GM20000 (cell line): ENCODE data around the gene ANKRD11.

Source experiments
- DNase-seq: peaks from one replicate; pipeline ENCODE4 v3.0.0; 2012; ENCODE audit warnings: low spot score
- TF ChIP-seq, protein P1 (sequence below): IDR thresholded peaks from 2 replicates; pipeline ENCODE4 v1.5.1; 2012; ENCODE audit warnings: mild to moderate bottlenecking, control low read depth; ENCODE audit errors: extremely low read depth, missing control alignments

ANKRD11 gene

GRCh38 chr16:89476811-89477261, 13.5 kb downstream of the ANKRD11 start:
- DNase-seq, result peak; percentile 67
- TF ChIP-seq, protein P1, sequence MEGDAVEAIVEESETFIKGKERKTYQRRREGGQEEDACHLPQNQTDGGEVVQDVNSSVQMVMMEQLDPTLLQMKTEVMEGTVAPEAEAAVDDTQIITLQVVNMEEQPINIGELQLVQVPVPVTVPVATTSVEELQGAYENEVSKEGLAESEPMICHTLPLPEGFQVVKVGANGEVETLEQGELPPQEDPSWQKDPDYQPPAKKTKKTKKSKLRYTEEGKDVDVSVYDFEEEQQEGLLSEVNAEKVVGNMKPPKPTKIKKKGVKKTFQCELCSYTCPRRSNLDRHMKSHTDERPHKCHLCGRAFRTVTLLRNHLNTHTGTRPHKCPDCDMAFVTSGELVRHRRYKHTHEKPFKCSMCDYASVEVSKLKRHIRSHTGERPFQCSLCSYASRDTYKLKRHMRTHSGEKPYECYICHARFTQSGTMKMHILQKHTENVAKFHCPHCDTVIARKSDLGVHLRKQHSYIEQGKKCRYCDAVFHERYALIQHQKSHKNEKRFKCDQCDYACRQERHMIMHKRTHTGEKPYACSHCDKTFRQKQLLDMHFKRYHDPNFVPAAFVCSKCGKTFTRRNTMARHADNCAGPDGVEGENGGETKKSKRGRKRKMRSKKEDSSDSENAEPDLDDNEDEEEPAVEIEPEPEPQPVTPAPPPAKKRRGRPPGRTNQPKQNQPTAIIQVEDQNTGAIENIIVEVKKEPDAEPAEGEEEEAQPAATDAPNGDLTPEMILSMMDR, result no peak

DNA sequence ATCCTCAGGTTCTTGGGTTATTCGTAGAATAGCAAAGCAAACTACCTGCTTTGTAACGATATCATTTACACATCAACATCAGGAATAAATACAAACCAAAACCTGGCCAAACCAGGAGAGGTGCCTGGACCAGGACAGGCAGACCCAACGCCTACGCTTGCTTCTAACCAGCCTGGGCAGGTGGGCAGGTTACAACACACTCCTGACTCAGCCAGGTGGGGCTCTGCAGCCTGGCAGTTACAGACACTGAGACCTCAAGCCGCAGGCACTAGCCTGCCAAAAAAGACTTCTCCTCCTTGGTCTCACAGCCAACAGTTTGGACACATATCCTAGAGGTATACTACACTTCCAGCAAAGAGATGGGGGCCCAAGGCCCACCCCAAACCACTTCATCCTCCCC, 14.0 kb downstream of the ANKRD11 start:
- TF ChIP-seq, protein P1, result no peak
- DNase-seq, result no peak

GRCh38 chr16:89475144-89475543, 15.2 kb downstream of the ANKRD11 start:
- TF ChIP-seq, protein P1, result no peak
- DNase-seq, result no peak

DNA sequence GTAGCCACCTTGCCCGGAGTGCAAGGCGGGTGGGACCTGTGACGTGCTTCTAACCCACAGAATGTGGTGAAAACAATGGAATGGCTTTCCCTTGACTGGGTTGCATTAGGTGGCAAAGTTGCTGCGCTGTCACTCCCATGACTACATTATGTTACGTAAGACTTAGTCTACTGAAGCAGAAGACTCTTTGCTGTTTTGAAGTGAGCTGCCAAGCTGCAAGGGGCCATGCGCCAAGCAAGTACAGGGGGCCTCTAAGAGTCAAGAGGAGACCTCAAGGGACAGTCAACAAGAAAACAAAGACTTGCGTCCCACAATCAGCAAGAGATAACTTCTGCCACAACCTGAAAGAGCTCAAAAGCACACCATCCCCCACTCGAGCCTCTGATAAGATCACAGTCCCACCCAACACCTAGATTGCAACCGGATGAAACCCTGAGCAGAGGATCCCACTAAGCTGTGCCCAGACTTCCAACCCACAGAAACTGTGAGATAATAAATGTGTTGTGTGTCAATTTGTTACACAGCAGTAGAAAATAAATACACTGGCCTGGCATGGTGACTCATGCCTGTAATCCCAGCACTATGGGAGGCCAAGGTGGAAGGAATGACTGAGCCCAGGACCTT, 16.5 kb downstream of the ANKRD11 start:
- TF ChIP-seq, protein P1, result no peak
- DNase-seq, result no peak

DNA sequence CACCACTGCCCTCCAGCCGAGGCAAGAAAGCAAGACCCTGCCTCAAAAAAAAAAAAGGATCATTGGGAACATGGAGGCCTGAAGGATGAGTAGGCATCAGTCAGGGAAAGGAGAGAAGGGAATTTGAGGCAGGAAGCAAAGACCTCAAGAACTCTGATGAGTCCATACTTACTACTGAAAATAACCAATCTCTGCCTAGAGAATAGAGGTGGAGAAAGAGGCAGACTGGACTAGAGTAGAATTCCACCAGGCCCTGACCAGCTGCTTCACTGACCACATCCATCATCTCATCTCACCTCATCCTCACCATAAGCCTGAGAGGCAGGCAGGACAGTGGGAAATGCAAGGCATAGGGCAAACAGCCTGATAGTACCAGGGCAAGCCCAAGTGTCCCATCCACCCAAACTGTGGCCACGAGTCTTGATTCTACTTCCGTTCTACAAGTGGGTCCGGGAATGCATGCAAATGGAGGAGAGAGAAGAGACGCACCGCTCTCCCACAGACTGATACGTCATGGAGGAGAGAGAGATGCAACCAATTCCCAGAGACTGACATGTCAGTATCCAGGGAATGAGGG, 17.1 kb downstream of the ANKRD11 start:
- TF ChIP-seq, protein P1, result no peak
- DNase-seq, result no peak

DNA sequence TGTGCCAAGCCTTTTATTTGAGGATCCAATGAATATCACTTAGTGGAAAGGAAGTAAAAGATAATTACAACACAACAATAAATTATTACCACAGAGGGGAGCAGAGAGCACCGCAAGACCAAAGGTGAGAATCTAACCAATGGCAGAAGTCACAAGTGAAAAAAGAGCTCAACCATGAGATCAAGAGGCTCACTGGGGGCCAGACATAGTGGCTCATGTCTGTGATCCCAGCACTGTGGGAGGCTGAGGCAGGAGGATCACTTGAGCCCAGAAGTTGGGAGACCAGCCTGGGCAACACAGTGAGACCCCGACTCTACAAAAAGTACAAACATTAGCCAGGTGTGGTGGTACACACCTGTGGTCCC, 17.7 kb downstream of the ANKRD11 start:
- no peak for DNase-seq

DNA sequence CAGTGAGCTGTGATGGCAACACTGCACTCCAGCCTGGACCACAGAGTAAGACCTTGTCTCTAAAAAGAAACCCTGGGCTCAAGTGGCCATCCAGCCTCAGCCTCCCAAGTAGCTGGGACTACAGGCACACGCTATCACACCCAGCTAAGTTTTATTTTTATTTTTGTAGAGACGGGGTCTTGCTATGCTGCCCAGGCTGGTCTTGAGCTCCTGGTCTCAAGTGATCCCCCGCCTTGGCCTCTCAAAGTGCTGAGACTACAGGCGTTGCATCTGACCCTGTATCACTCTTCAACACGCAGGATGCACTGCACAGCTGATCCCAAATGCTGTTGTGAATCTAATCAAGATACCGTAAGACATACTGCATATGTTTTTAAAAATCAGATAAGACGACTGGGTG, 23.0 kb downstream of the ANKRD11 start:
- TF ChIP-seq, protein P1, result no peak
- no peak for DNase-seq

More for the DNA sequence above, 17.7 kb downstream of the ANKRD11 start:
- TF ChIP-seq, protein P1, result no peak
